HG02973 (cell line): ENCODE measurements around the gene CUZD1.

Source experiments
- ATAC-seq: cut with Tn5 transposase; IDR thresholded peaks from one replicate; pipeline ENCODE4 v1.9.1; 2021; ENCODE audit warnings: moderate library complexity; ENCODE audit not compliant: unreplicated experiment

CUZD1 gene

GRCh38 chr10:122856902-122857301 lies 11.2 kb upstream of the CUZD1 start:
- ATAC-seq, result no peak

- no peak for ATAC-seq
Measured at GRCh38 chr10:122855745-122856144, 10.1 kb upstream of the CUZD1 start.

GRCh38 chr10:122854648-122855047 lies 9.0 kb upstream of the CUZD1 start:
- ATAC-seq, result no peak

GRCh38 chr10:122853665-122854313 lies 8.1 kb upstream of the CUZD1 start:
- ATAC-seq, result no peak

GRCh38 chr10:122852261-122852660 lies 6.6 kb upstream of the CUZD1 start:
- ATAC-seq, result no peak

- ATAC-seq, result no peak
Measured at GRCh38 chr10:122850705-122851640, 5.3 kb upstream of the CUZD1 start.

- no peak for ATAC-seq
Measured at GRCh38 chr10:122849900-122850605, 4.4 kb upstream of the CUZD1 start.

GRCh38 chr10:122849090-122849489 lies 3.4 kb upstream of the CUZD1 start:
- ATAC-seq, result no peak

- ATAC-seq, result no peak
Measured at GRCh38 chr10:122847782-122848604, 2.3 kb upstream of the CUZD1 start.

GRCh38 chr10:122844146-122844545 lies 1.5 kb downstream of the CUZD1 start:
- ATAC-seq, result no peak

- ATAC-seq, result no peak
Measured at GRCh38 chr10:122841569-122841968, 4.1 kb downstream of the CUZD1 start.

- ATAC-seq, result no peak
Measured at GRCh38 chr10:122839505-122839904, 6.2 kb downstream of the CUZD1 start.

GRCh38 chr10:122838880-122839279 lies 6.8 kb downstream of the CUZD1 start:
- ATAC-seq, result no peak

- no peak for ATAC-seq
Measured at GRCh38 chr10:122835908-122836307, 9.7 kb downstream of the CUZD1 start.

- no peak for ATAC-seq
Measured at GRCh38 chr10:122830965-122831353, 14.7 kb downstream of the CUZD1 start.

GRCh38 chr10:122830273-122830964 lies 15.2 kb downstream of the CUZD1 start:
- ATAC-seq, result no peak

GRCh38 chr10:122829454-122829853 lies 16.2 kb downstream of the CUZD1 start:
- ATAC-seq, result no peak

GRCh38 chr10:122828716-122829255 lies 16.9 kb downstream of the CUZD1 start:
- no peak for ATAC-seq

- ATAC-seq, result no peak
Measured at GRCh38 chr10:122827302-122827701, 18.4 kb downstream of the CUZD1 start.
